Mammary epithelial cell (primary cell): ENCODE measurements around the gene CA4.

ENCODE experiments used
- EZH2 ChIP-seq: IDR thresholded peaks from 2 replicates; pipeline ENCODE4 v1.6.1; 2012; ENCODE audit warnings: low read length, inconsistent platforms, borderline replicate concordance
- TF ChIP-seq, protein P1 (sequence below), 2 donors: IDR thresholded peaks in 1 of 2; conservative IDR thresholded peaks in 1 of 2; 2 replicates each; pipeline ENCODE4 v1.5.1; 2011 to 2012; ENCODE audit warnings: inconsistent platforms in 2 of 2, low read length in 2 of 2, mild to moderate bottlenecking in 2 of 2, control low read depth in 1 of 2, low read depth in 1 of 2; ENCODE audit not compliant: insufficient read depth in 1 of 2; ENCODE audit errors: extremely low read depth in 1 of 2

- TF ChIP-seq, protein P1, sequence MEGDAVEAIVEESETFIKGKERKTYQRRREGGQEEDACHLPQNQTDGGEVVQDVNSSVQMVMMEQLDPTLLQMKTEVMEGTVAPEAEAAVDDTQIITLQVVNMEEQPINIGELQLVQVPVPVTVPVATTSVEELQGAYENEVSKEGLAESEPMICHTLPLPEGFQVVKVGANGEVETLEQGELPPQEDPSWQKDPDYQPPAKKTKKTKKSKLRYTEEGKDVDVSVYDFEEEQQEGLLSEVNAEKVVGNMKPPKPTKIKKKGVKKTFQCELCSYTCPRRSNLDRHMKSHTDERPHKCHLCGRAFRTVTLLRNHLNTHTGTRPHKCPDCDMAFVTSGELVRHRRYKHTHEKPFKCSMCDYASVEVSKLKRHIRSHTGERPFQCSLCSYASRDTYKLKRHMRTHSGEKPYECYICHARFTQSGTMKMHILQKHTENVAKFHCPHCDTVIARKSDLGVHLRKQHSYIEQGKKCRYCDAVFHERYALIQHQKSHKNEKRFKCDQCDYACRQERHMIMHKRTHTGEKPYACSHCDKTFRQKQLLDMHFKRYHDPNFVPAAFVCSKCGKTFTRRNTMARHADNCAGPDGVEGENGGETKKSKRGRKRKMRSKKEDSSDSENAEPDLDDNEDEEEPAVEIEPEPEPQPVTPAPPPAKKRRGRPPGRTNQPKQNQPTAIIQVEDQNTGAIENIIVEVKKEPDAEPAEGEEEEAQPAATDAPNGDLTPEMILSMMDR (conservative IDR thresholded peaks at IDR 0.05 in 1 of 2, IDR thresholded peaks at IDR 0.05 in 1 of 2; ENCODE audit: extremely low read depth in 1 of 2, insufficient read depth in 1 of 2, low read depth in 1 of 2, low read length in 2 of 2), result no peak
- no peak for TF ChIP-seq EZH2
Observed at GRCh38 chr17:60169921-60170817, 20.4 kb downstream of the CA4 start.
